Ishikawa (cell line): ENCODE measurements around the gene LMAN2.

Source experiments
- CEBPB ChIP-seq: IDR thresholded peaks from 2 replicates; pipeline ENCODE4 v1.6.1; 2012
- CREB1 ChIP-seq: IDR thresholded peaks from 2 replicates; pipeline ENCODE4 v1.6.1; 2012; ENCODE audit warnings: low read depth
- EGR1 ChIP-seq: IDR thresholded peaks from 2 replicates; pipeline ENCODE4 v1.6.1; 2012
- EP300 ChIP-seq: IDR thresholded peaks from 2 replicates; pipeline ENCODE4 v1.6.1; 2012; ENCODE audit warnings: borderline replicate concordance
- FOXM1 ChIP-seq: IDR thresholded peaks from 2 replicates; pipeline ENCODE4 v1.6.1; 2012; ENCODE audit warnings: low read depth, borderline replicate concordance
- NFIC ChIP-seq: IDR thresholded peaks from 2 replicates; pipeline ENCODE4 v1.6.1; 2012
- RAD21 ChIP-seq: IDR thresholded peaks from 2 replicates; pipeline ENCODE4 v1.6.1; 2012; ENCODE audit warnings: low read depth
- REST ChIP-seq: IDR thresholded peaks from 2 replicates; pipeline ENCODE4 v1.6.1; 2012; ENCODE audit warnings: low read depth, mild to moderate bottlenecking
- TAF1 ChIP-seq: IDR thresholded peaks from 2 replicates; pipeline ENCODE4 v1.6.1; 2012; ENCODE audit warnings: low read depth, mild to moderate bottlenecking
- TCF12 ChIP-seq: IDR thresholded peaks from 2 replicates; pipeline ENCODE4 v1.6.1; 2012; ENCODE audit warnings: low read depth
- TEAD4 ChIP-seq: IDR thresholded peaks from 2 replicates; pipeline ENCODE4 v1.6.1; 2012
- YY1 ChIP-seq: IDR thresholded peaks from 2 replicates; pipeline ENCODE4 v1.6.1; 2012; ENCODE audit warnings: low read depth
- ZBTB7A ChIP-seq: IDR thresholded peaks from 2 replicates; pipeline ENCODE4 v1.6.1; 2012; ENCODE audit warnings: low read depth
- TF ChIP-seq, protein P1 (sequence below): IDR thresholded peaks from 2 replicates; pipeline ENCODE4 v1.6.1; 2012
- TF ChIP-seq, protein P2 (sequence below): IDR thresholded peaks from 2 replicates; pipeline ENCODE4 v1.6.1; 2012

LMAN2 gene

GRCh38 chr5:177396078-177396477 is 44.6 kb upstream of the LMAN2 start:
- no peak for TF ChIP-seq CEBPB
- TF ChIP-seq FOXM1: no peak
- no peak for TF ChIP-seq ZBTB7A

DNA sequence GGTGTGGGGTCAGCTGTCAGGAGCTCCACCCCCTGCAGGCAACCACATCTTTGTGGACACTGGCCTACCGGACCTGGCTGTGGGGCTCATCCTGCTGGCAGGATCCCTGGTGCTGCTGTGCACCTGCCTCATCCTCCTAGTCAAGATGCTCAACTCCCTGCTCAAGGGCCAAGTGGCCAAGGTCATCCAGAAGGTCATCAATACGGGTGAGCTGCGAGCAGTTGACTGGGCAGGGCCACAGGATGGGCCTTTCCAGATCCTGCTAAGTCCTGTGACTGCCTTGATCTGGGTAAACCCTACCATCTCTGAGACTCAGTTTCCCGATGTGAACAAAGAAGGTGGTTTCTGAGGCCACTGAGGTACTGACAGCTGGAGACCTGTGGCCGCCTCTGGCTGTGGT is 42.5 kb upstream of the LMAN2 start:
- no peak for TF ChIP-seq CEBPB
- no peak for TF ChIP-seq RAD21
- no peak for TF ChIP-seq EGR1
- TF ChIP-seq, protein P1, sequence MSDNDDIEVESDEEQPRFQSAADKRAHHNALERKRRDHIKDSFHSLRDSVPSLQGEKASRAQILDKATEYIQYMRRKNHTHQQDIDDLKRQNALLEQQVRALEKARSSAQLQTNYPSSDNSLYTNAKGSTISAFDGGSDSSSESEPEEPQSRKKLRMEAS: no peak
- no peak for TF ChIP-seq REST
- TF ChIP-seq TAF1: no peak
- TF ChIP-seq CREB1: no peak
- TF ChIP-seq FOXM1: no peak
- TF ChIP-seq NFIC: no peak
- no peak for TF ChIP-seq TCF12
- no peak for TF ChIP-seq TEAD4
- no peak for TF ChIP-seq ZBTB7A
- TF ChIP-seq EP300: no peak
- TF ChIP-seq, protein P2, sequence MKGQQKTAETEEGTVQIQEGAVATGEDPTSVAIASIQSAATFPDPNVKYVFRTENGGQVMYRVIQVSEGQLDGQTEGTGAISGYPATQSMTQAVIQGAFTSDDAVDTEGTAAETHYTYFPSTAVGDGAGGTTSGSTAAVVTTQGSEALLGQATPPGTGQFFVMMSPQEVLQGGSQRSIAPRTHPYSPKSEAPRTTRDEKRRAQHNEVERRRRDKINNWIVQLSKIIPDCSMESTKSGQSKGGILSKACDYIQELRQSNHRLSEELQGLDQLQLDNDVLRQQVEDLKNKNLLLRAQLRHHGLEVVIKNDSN: no peak

DNA sequence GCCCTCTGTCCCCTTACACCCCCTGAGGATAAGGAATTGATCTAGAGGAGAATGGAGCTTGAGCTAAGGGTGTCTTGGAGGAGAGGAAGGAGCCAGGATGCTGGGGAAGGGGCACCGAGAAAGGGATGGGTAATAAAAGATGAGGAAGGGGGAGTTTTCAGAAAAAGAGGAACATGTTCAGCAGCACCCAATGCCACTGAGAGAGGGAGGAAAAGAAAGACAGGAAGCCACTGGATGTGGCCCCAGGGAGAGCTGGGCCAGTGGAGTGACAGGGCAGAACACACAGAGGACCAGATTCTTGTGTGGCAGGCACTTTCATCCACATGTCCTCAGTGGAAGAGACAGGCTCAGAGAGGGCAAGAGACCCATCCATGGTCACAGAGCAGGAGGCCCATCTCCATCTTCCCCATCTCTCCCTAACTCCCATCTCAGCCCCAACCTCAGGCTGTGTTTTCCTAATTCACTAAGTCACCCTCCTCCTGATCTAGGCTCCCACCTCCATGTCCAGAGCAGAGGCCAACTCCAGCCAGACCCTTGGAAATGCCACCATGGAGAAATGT is 41.8 kb upstream of the LMAN2 start:
- TF ChIP-seq ZBTB7A (no peak), TCF12 (no peak), TAF1 (no peak), CREB1 (no peak), FOXM1 (no peak), NFIC (no peak), RAD21 (no peak), CEBPB (no peak), EP300 (no peak), YY1 (no peak), TEAD4 (no peak), EGR1 (no peak), REST (no peak)
- TF ChIP-seq, protein P1: no peak
- TF ChIP-seq, protein P2: no peak

DNA sequence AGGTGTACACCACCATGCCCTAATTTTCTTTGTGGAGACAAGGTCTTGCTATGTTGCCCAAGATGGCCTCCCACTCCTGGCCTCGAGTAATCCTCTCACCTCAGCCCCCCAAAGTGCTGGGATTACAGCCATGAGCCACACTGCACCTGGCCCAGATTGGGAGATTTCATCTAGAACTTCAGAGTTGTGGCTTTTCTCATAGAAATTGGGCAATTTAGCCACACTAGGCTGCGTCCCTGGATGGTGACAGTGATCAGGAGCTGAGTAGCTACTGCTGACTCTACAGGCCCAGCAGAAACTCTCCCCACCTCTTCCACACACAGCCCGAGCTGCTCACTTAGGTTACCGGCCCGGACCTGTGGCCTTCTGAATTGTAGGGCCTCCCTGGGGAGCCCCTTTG is 41.3 kb upstream of the LMAN2 start:
- TF ChIP-seq YY1: no peak
- TF ChIP-seq TEAD4: no peak
- no peak for TF ChIP-seq TAF1
- TF ChIP-seq CREB1: no peak
- no peak for TF ChIP-seq NFIC
- TF ChIP-seq, protein P2: no peak
- TF ChIP-seq, protein P1: no peak
- TF ChIP-seq RAD21: no peak
- TF ChIP-seq FOXM1: no peak
- TF ChIP-seq ZBTB7A: no peak
- TF ChIP-seq TCF12: no peak
- TF ChIP-seq REST: no peak
- no peak for TF ChIP-seq EGR1
- no peak for TF ChIP-seq CEBPB
- no peak for TF ChIP-seq EP300
